SK-N-SH (cell line): Measurements from ENCODE around the gene LANCL2. TPM values are rescaled to one million over a fixed set of nuclear protein-coding genes. Genes with fewer than 3 reads are reported as not detected.

ENCODE experiments used
- CTCF ChIA-PET: fragments of 300-600, 350-600 bp; formaldehyde crosslinking; extraction: SDS; loops from one replicate; lab custom pipeline; 2021; lab: Yijun Ruan, JAX
- POLR2A ChIA-PET: fragments of 350-600 bp; sonication (Branson Sonifier 250); formaldehyde crosslinking; extraction: SDS; loops from one replicate; lab custom pipeline; 2020; ENCODE audit warnings: antibody characterized with exemption, inconsistent platforms; lab: Yijun Ruan, JAX
- DNase-seq: peaks from one replicate; pipeline ENCODE4 v3.0.0; 2012
- H2AFZ ChIP-seq: fragments of 200-600 bp; sonication (generic); 2 replicates; pipeline ENCODE4 v1.8.1; 2016; ENCODE audit warnings: antibody characterized with exemption, mild to moderate bottlenecking, low read depth
- H3F3A ChIP-seq: fragments of 200-600 bp; sonication (generic); replicated peaks from 2 replicates; pipeline ENCODE3; 2016; ENCODE audit warnings: antibody characterized with exemption, mild to moderate bottlenecking; ENCODE audit not compliant: insufficient read depth
- H3K27ac ChIP-seq, 2 experiments: fragments of 200-500 bp in 1 of 2; fragments of 200-600 bp in 1 of 2; sonication (Bioruptor generic) in 1 of 2; sonication (generic), shearing (Covaris generic) in 1 of 2; 2 replicates each; pipeline versions ENCODE4 v1.5.1 to v1.6.1; 2014 to 2016; ENCODE audit warnings: low read depth in 2 of 2, inconsistent platforms in 1 of 2, low read length in 1 of 2, mild to moderate bottlenecking in 1 of 2, mixed read lengths in 1 of 2
- H3K27me3 ChIP-seq: fragments of 200-600 bp; sonication (generic), shearing (Covaris generic); 2 replicates; pipeline ENCODE4 v1.6.1; 2016; ENCODE audit warnings: mixed run types; ENCODE audit not compliant: insufficient read depth
- H3K36me3 ChIP-seq, 2 experiments: fragments of 200-500 bp in 1 of 2; fragments of 200-600 bp in 1 of 2; sonication (Bioruptor generic) in 1 of 2; sonication (generic) in 1 of 2; replicated peaks in 1 of 2; 2 replicates each; pipeline versions ENCODE3 to v1.5.1; 2014 to 2016; ENCODE audit warnings: low read length in 1 of 2, mild to moderate bottlenecking in 1 of 2; ENCODE audit not compliant: insufficient read depth in 2 of 2, control insufficient read depth in 1 of 2
- H3K4me1 ChIP-seq, 2 experiments: fragments of 200-500 bp in 1 of 2; fragments of 200-600 bp in 1 of 2; sonication (Bioruptor generic) in 1 of 2; sonication (generic), shearing (Covaris generic) in 1 of 2; 2 replicates each; pipeline versions ENCODE4 v1.5.1 to v1.6.1; 2014 to 2016; ENCODE audit warnings: low read depth in 1 of 2, low read length in 1 of 2, mixed run types in 1 of 2; ENCODE audit not compliant: insufficient read depth in 2 of 2, control insufficient read depth in 1 of 2
- H3K4me2 ChIP-seq: fragments of 200-600 bp; sonication (generic), shearing (Covaris generic); 2 replicates; pipeline ENCODE4 v1.6.1; 2017; ENCODE audit warnings: mixed run types
- H3K4me3 ChIP-seq, 2 experiments: fragments of 200-500 bp in 1 of 2; fragments of 200-600 bp in 1 of 2; sonication (Bioruptor generic) in 1 of 2; sonication (generic), shearing (Covaris generic) in 1 of 2; 2 replicates each; pipeline versions ENCODE4 v1.5.1 to v1.8.1; 2014 to 2016; ENCODE audit warnings: low read depth in 2 of 2, inconsistent platforms in 1 of 2, low read length in 1 of 2, mild to moderate bottlenecking in 1 of 2, mixed read lengths in 1 of 2, moderate library complexity in 1 of 2
- H3K79me2 ChIP-seq: fragments of 200-600 bp; sonication (generic); 2 replicates; pipeline ENCODE4 v1.8.1; 2017; ENCODE audit warnings: mild to moderate bottlenecking; ENCODE audit not compliant: insufficient read depth
- H3K9ac ChIP-seq: fragments of 200-600 bp; sonication (generic); 2 replicates; pipeline ENCODE4 v1.6.1; 2017; ENCODE audit warnings: mixed run types
- H3K9me2 ChIP-seq: fragments of 200-600 bp; sonication (generic); 2 replicates; pipeline ENCODE4 v1.6.1; 2017; ENCODE audit warnings: mixed run types
- H3K9me3 ChIP-seq: fragments of 200-600 bp; sonication (generic); 2 replicates; pipeline ENCODE4 v1.6.1; 2017; ENCODE audit warnings: mixed run types, mild to moderate bottlenecking, moderate library complexity
- H4K20me1 ChIP-seq: fragments of 200-600 bp; sonication (generic); 2 replicates; pipeline ENCODE4 v1.6.1; 2017; ENCODE audit warnings: mild to moderate bottlenecking, mixed run types; ENCODE audit not compliant: insufficient read depth
- CHD2 ChIP-seq: fragments of 150-350 bp; IDR thresholded peaks from 2 replicates; pipeline ENCODE4 v1.6.1; 2018; ENCODE audit warnings: low read length; ENCODE audit not compliant: partially characterized antibody
- CTCF ChIP-seq: fragments of 200-600 bp; sonication (generic); IDR thresholded peaks from 2 replicates; pipeline ENCODE4 v1.6.1; 2017; ENCODE audit warnings: antibody characterized with exemption, mild to moderate bottlenecking, moderate library complexity
- EZH2phosphoT487 ChIP-seq: fragments of 200-600 bp; sonication (generic); IDR thresholded peaks from 2 replicates; pipeline ENCODE4 v1.6.1; 2017; ENCODE audit warnings: low read depth, mixed run types, mild to moderate bottlenecking, antibody characterized with exemption, moderate library complexity, borderline replicate concordance
- FOSL2 ChIP-seq: IDR thresholded peaks from 2 replicates; pipeline ENCODE4 v1.4.0; 2012; ENCODE audit warnings: low read depth, mild to moderate bottlenecking, moderate library complexity, borderline replicate concordance
- FOXJ3 ChIP-seq: sonication (generic); formaldehyde crosslinking; IDR thresholded peaks from 2 replicates; pipeline ENCODE4 v1.5.1; 2020; ENCODE audit warnings: mild to moderate bottlenecking, missing genetic modification reagents
- FOXM1 ChIP-seq: IDR thresholded peaks from 2 replicates; pipeline ENCODE4 v1.4.0; 2012; ENCODE audit warnings: low read depth, mild to moderate bottlenecking
- GABPA ChIP-seq: IDR thresholded peaks from 2 replicates; pipeline ENCODE4 v1.4.0; 2012; ENCODE audit warnings: low read depth, mild to moderate bottlenecking
- GATA2 ChIP-seq: sonication (generic); formaldehyde crosslinking; IDR thresholded peaks from 2 replicates; pipeline ENCODE4 v1.5.0; 2020; ENCODE audit warnings: mild to moderate bottlenecking, missing genetic modification reagents
- IRF3 ChIP-seq: fragments of 150-350 bp; IDR thresholded peaks from 2 replicates; pipeline ENCODE4 v1.6.1; 2016; ENCODE audit warnings: mild to moderate bottlenecking, low read depth, low read length
- MAX ChIP-seq: IDR thresholded peaks from 2 replicates; pipeline ENCODE4 v1.4.0; 2012; ENCODE audit warnings: low read depth
- MXI1 ChIP-seq: IDR thresholded peaks from 2 replicates; pipeline ENCODE4 v1.6.1; 2012; ENCODE audit warnings: mild to moderate bottlenecking, low read depth, low read length, improper control_type of control experiment
- NFIC ChIP-seq: IDR thresholded peaks from 2 replicates; pipeline ENCODE4 v1.4.0; 2012; ENCODE audit warnings: borderline replicate concordance
- NRF1 ChIP-seq: IDR thresholded peaks from 2 replicates; pipeline ENCODE4 v1.6.1; 2012; ENCODE audit warnings: low read depth, mild to moderate bottlenecking, low read length
- PBX3 ChIP-seq: IDR thresholded peaks from 2 replicates; pipeline ENCODE4; 2012
- POLR2AphosphoS5 ChIP-seq: IDR thresholded peaks from 2 replicates; pipeline ENCODE4 v1.6.1; 2012; ENCODE audit warnings: low read depth, low read length
- RAD21 ChIP-seq: IDR thresholded peaks from 2 replicates; pipeline ENCODE4 v1.6.1; 2012; ENCODE audit warnings: mild to moderate bottlenecking, low read length
- RCOR1 ChIP-seq: fragments of 150-350 bp; IDR thresholded peaks from 2 replicates; pipeline ENCODE4 v1.6.1; 2017; ENCODE audit warnings: antibody characterized with exemption, low read length
- RFX5 ChIP-seq: IDR thresholded peaks from 2 replicates; pipeline ENCODE4 v1.6.1; 2012; ENCODE audit warnings: mild to moderate bottlenecking, improper control_type of control experiment, low read length
- SIN3A ChIP-seq: IDR thresholded peaks from 2 replicates; pipeline ENCODE4 v1.6.1; 2012; ENCODE audit warnings: low read depth, mild to moderate bottlenecking, low read length, moderate library complexity, borderline replicate concordance
- SMC3 ChIP-seq: IDR thresholded peaks from 2 replicates; pipeline ENCODE4 v1.6.1; 2012; ENCODE audit warnings: low read depth, low read length, improper control_type of control experiment
- TAF1 ChIP-seq: IDR thresholded peaks from 2 replicates; pipeline ENCODE4 v1.6.1; 2012; ENCODE audit warnings: low read depth, mild to moderate bottlenecking, low read length, moderate library complexity, borderline replicate concordance
- TCF12 ChIP-seq: IDR thresholded peaks from 2 replicates; pipeline ENCODE4 v1.4.0; 2012
- TEAD4 ChIP-seq: IDR thresholded peaks from 2 replicates; pipeline ENCODE4 v1.4.0; 2012; ENCODE audit warnings: mild to moderate bottlenecking, borderline replicate concordance; ENCODE audit not compliant: insufficient read depth
- USF1 ChIP-seq: IDR thresholded peaks from 2 replicates; pipeline ENCODE4 v1.4.0; 2012; ENCODE audit warnings: low read depth, borderline replicate concordance
- USF2 ChIP-seq: fragments of 150-350 bp; IDR thresholded peaks from 2 replicates; pipeline ENCODE4 v1.6.1; 2017; ENCODE audit warnings: antibody characterized with exemption, low read length, low read depth, borderline replicate concordance
- YY1 ChIP-seq: IDR thresholded peaks from 2 replicates; pipeline ENCODE4 v1.4.0; 2012; ENCODE audit warnings: low read depth, mild to moderate bottlenecking
- WGBS: methylation state at CpG from one replicate; pipeline ENCODE4 v1.1.6; 2017; ENCODE audit warnings: low lambda C conversion rate; 5-methylcytosine and 5-hydroxymethylcytosine counted together
- polyA plus RNA-seq, 3 experiments: library from polyadenylated mRNA; depleted of rRNA; stranded (reverse); fragments of >200 nt; gene quantifications; 2 replicates each; pipeline ENCODE4 v1.2.3, GENCODE V29; 2012

LANCL2 gene
- polyA plus RNA-seq, 1 of the 3 experiments (the other 2 are of a cell fraction) = 36.7 TPM

- H3K27ac ChIP-seq = peak overlapping the region; percentile 64 to 66
- H3K36me3 ChIP-seq = no peaks in the 10 kb centered on the region
- no peaks in the 10 kb centered on the region for H4K20me1 ChIP-seq
- peak; percentile 75 for DNase-seq
- peaks cover 16 to 42% of the 10 kb centered on the region in 2 experiments for H3K4me1 ChIP-seq
- no peak overlapping the region for H3K4me2 ChIP-seq
- H3K9ac ChIP-seq = no peak overlapping the region
- no peaks in the 10 kb centered on the region for H3K9me3 ChIP-seq
- CTCF ChIA-PET = interaction anchor here (0.7 to 1.7 kb wide), 7 partner anchors 9 to 186 kb away, joined by 3 to 7 read pairs (median 4); no protein-coding TSS in a partner anchor
- H3F3A ChIP-seq = peaks cover 7% of the 10 kb centered on the region
- H3K9me2 ChIP-seq = no peaks in the 10 kb centered on the region
- POLR2A ChIA-PET = interaction anchor here (0.6 kb wide), 1 partner anchor 632 kb away, joined by 5 read pairs; no protein-coding TSS in a partner anchor
- H3K4me3 ChIP-seq = no peak overlapping the region
- 54% methylated on average over 7 of the region's 7 CpGs for WGBS
- no peaks in the 10 kb centered on the region for H3K79me2 ChIP-seq
- no peak overlapping the region for H2AFZ ChIP-seq
- H3K27me3 ChIP-seq = no peaks in the 10 kb centered on the region
- TF ChIP-seq FOSL2 (peak; percentile 52; the same call in 1 of the 2 replicates), FOXM1 (no peak), FOXJ3 (CRISPR knock-in tag) (no peak), PBX3 (no peak), EZH2phosphoT487 (no peak), POLR2AphosphoS5 (no peak), CTCF (no peak), USF1 (no peak), MAX (peak; percentile 94), TEAD4 (peak; percentile 27; the same call in 1 of the 2 replicates), RCOR1 (peak; percentile 94), SIN3A (no peak), RAD21 (peak; percentile 18; the same call in 1 of the 2 replicates), USF2 (no peak; the same call in 1 of the 2 replicates), SMC3 (no peak), YY1 (no peak), RFX5 (no peak), NRF1 (no peak), IRF3 (no peak), GATA2 (CRISPR knock-in tag) (peak; percentile 80), NFIC (no peak), TCF12 (peak; percentile 88), TAF1 (no peak), GABPA (no peak), CHD2 (peak; percentile 4), MXI1 (no peak; the same call in 1 of the 2 replicates)
These were observed 76.8 kb downstream of the LANCL2 start for GRCh38 chr7:55441774-55442522.
